BLaER1 (cell line): ENCODE results near the gene DNAJA3.
A peak's percentile ranks its signal among the peaks of the same experiment; 100 is the strongest.

Source experiments
- H3K27ac ChIP-seq: shearing (Covaris generic); formaldehyde crosslinking; 2 replicates; pipeline ENCODE4 v1.8.1; 2022
- H3K27me3 ChIP-seq: shearing (Covaris generic); formaldehyde crosslinking; 2 replicates; pipeline ENCODE4 v1.8.1; 2022
- H3K36me3 ChIP-seq: shearing (Covaris generic); formaldehyde crosslinking; 2 replicates; pipeline ENCODE4 v1.8.1; 2022
- H3K4me1 ChIP-seq: shearing (Covaris generic); formaldehyde crosslinking; 2 replicates; pipeline ENCODE4 v1.8.1; 2022
- H3K4me2 ChIP-seq: shearing (Covaris generic); formaldehyde crosslinking; 2 replicates; pipeline ENCODE4 v1.8.1; 2022
- H3K4me3 ChIP-seq: shearing (Covaris generic); formaldehyde crosslinking; 2 replicates; pipeline ENCODE4 v1.8.1; 2022
- H3K9ac ChIP-seq: shearing (Covaris generic); formaldehyde crosslinking; 2 replicates; pipeline ENCODE4 v1.8.1; 2022
- H3K9me3 ChIP-seq: shearing (Covaris generic); formaldehyde crosslinking; 2 replicates; pipeline ENCODE4 v1.8.1; 2022
- H4K20me1 ChIP-seq: shearing (Covaris generic); formaldehyde crosslinking; 2 replicates; pipeline ENCODE4 v1.8.1; 2022
- Cebpa-rat ChIP-seq: shearing (Covaris generic); IDR thresholded peaks from 2 replicates; pipeline ENCODE4 v1.8.1; 2022

Gene DNAJA3

GRCh38 chr16:4386951-4387565, 38.6 kb upstream of the DNAJA3 start:
- TF ChIP-seq Cebpa-rat, result no peak
- Histone ChIP-seq H3K4me2 (no peak overlapping the region), H3K9ac (no peak overlapping the region), H3K36me3 (peaks cover 84% of the 10 kb centered on the region), H3K4me1 (peaks cover 77% of the 10 kb centered on the region), H3K27ac (no peak overlapping the region), H3K27me3 (no peaks in the 10 kb centered on the region), H4K20me1 (peaks cover 89% of the 10 kb centered on the region), H3K4me3 (no peak overlapping the region), H3K9me3 (no peaks in the 10 kb centered on the region)

GRCh38 chr16:4387781-4388180, 37.9 kb upstream of the DNAJA3 start:
- H3K9ac ChIP-seq, result no peak overlapping the region
- peaks cover 82% of the 10 kb centered on the region for H3K36me3 ChIP-seq
- peaks cover 89% of the 10 kb centered on the region for H4K20me1 ChIP-seq
- no peak overlapping the region for H3K4me2 ChIP-seq
- H3K27me3 ChIP-seq, result no peaks in the 10 kb centered on the region
- no peak for TF ChIP-seq Cebpa-rat
- peaks cover 81% of the 10 kb centered on the region for H3K4me1 ChIP-seq
- no peak overlapping the region for H3K27ac ChIP-seq
- H3K4me3 ChIP-seq, result no peak overlapping the region
- no peaks in the 10 kb centered on the region for H3K9me3 ChIP-seq

- no peaks in the 10 kb centered on the region for H3K27me3 ChIP-seq
- no peak overlapping the region for H3K4me3 ChIP-seq
- H3K36me3 ChIP-seq, result peaks cover 84% of the 10 kb centered on the region
- peak overlapping the region; percentile 66; the same call in 1 of the 2 replicates for H3K27ac ChIP-seq
- H3K9ac ChIP-seq, result no peak overlapping the region
- no peak overlapping the region for H3K4me2 ChIP-seq
- H3K9me3 ChIP-seq, result no peaks in the 10 kb centered on the region
- TF ChIP-seq Cebpa-rat, result no peak
- peaks cover 81% of the 10 kb centered on the region for H3K4me1 ChIP-seq
- peaks cover 89% of the 10 kb centered on the region for H4K20me1 ChIP-seq
These were observed 37.2 kb upstream of the DNAJA3 start for GRCh38 chr16:4388271-4389021.

DNA sequence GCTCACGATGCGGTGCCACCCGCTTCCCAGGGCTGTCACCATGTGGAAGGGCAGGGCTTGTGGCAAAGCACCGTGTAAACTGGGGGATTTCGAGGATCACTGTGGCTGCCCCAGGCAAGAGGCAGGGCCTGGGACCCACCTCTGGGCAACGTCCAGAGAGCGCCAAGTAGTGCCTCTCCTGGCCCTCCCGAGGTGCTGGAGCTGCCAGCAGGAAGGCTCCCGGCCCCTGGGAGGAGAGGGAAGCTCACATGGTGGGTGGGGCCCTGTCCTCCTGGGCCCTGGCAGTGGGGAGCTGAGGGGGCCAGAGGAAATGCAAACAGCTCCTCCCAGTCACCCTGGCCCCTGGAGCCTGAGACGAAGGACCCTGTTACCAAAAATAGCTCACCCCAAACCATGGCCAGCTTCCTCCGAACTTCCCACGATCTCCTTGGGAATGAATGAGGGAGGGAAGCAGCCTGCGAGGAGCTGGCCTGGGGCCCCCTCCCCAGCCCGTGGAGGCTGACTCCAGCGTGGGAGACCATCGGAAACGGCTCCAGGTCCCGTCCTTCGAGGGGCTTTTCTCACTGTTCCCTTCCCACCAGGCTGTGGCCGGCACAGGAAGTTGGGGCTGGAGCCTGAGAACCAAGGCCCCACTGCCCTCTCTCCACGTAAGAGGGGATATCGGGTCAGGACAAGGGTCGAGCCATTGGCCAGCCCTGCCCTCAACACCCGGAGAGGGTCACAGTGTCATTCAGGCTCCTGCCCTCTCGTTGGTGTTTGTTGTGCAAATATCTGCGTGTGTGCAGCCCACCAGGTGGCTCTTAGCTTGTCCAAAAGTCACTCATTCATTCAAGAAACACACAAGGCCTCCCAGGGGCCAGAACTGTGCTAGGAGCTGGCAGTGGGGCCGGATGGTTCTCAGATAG, 36.4 kb upstream of the DNAJA3 start:
- Histone ChIP-seq H3K9ac (peak overlapping the region; percentile 50; the same call in 1 of the 2 replicates), H3K36me3 (peaks cover 89% of the 10 kb centered on the region), H3K27ac (peak overlapping the region; percentile 66; the same call in 1 of the 2 replicates), H3K4me1 (peaks cover 81% of the 10 kb centered on the region), H3K9me3 (no peaks in the 10 kb centered on the region), H3K4me2 (peak overlapping the region; percentile 26; the same call in 1 of the 2 replicates), H3K4me3 (no peak overlapping the region), H3K27me3 (no peaks in the 10 kb centered on the region), H4K20me1 (peaks cover 87% of the 10 kb centered on the region)
- TF ChIP-seq Cebpa-rat, result no peak

DNA sequence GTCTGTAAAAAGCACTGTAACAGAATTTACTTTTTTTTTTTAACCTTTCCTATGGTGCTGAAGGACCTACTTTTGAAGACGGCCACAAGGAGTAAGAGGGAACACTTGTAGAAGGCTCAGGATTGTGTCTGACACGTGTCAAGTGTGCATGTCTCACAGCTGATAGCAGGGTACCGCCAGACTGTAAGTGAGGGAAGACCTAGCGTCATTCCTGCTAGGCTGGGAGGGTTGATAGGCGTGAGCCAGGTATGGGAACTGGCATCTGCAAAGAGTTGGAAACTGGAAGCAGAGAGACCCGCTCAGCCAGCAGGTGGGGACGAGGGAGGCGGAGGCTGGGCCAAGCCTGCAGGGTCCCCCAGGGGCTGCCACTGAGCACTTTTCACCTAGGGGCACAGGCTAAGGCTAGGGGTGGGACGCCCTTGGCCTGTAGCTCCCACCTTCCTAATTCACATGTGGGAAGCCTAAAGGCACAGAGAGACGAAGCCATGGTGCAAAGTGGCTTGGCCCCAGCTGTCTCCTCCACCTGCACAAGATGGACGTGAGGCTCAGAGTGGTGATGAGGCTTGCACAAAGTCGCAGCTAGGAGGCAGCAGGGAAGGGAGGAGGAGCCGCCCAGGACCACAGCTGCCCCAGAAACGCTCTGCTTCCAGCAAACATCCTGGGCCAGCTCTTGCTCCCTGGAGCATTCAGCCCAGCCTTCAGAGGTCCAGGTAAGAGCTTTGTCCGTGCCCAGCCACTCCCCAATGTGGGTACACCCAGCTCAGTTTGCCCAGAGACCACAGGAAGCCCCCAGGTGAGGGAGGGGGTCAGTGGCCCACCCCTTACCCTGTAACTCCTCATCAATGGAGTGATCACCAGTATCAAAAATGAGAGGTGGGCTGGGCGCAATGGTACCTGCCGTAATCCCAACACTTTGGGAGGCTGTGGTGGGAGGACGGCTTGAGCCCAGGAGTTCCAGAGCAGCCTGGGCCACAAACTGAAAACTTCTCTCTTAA, 35.1 kb upstream of the DNAJA3 start:
- H3K9me3 ChIP-seq, result no peaks in the 10 kb centered on the region
- H3K27ac ChIP-seq, result no peak overlapping the region
- H3K4me1 ChIP-seq, result peaks cover 81% of the 10 kb centered on the region
- H3K4me2 ChIP-seq, result no peak overlapping the region
- H3K4me3 ChIP-seq, result no peak overlapping the region
- peaks cover 88% of the 10 kb centered on the region for H4K20me1 ChIP-seq
- H3K36me3 ChIP-seq, result peaks cover 93% of the 10 kb centered on the region
- no peaks in the 10 kb centered on the region for H3K27me3 ChIP-seq
- no peak overlapping the region for H3K9ac ChIP-seq
- no peak for TF ChIP-seq Cebpa-rat

DNA sequence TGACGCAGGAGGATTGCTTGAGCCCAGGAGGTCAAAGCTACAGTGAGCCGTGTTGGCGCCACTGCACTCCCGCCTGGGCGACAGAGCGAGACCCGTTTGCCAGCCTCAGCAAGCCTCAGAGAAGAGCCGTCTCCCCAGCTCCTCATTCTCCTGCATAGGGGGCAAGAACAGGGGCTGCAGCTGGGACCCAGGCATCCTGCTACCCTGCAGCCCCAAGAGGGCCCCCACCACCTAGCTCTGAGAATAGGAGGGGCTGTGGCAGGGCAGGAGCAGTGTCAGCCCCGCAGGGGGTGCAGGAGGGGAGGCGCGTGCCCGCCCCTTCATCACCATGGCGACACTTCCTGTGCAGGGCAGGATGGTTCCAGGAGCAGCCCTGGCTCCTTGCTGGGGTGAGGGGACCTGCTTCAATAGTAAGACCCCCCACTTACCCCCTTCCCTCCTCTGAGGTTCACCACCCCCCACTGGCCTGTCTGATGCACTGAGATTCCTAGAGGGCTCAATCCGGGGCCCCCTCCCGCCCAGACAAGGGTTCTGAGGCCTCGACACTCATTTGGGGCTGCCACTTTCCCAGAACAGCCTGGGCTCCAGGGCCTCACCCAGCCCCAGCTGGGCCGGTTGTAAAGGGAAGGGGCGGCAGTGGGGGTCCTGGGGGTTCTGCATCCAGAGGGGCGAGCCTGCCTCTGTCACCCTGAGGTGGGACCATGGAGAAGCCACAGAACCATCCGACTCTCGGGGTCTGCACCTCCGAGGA, 33.9 kb upstream of the DNAJA3 start:
- 0 out of 2 replicates have a peak overlapping the region, but pooled peaks have one; percentile 4 for H3K9ac ChIP-seq
- H3K4me3 ChIP-seq, result no peak overlapping the region
- peaks cover 85% of the 10 kb centered on the region for H4K20me1 ChIP-seq
- H3K36me3 ChIP-seq, result peaks cover 90% of the 10 kb centered on the region
- TF ChIP-seq Cebpa-rat, result no peak
- peak overlapping the region; percentile 69 for H3K4me2 ChIP-seq
- H3K27me3 ChIP-seq, result no peaks in the 10 kb centered on the region
- H3K9me3 ChIP-seq, result no peaks in the 10 kb centered on the region
- peaks cover 77% of the 10 kb centered on the region for H3K4me1 ChIP-seq
- H3K27ac ChIP-seq, result peak overlapping the region; percentile 14

GRCh38 chr16:4392382-4393239, 33.1 kb upstream of the DNAJA3 start:
- no peak overlapping the region for H3K4me3 ChIP-seq
- peak overlapping the region; percentile 69 for H3K4me2 ChIP-seq
- H3K9ac ChIP-seq, result 0 out of 2 replicates have a peak overlapping the region, but pooled peaks have one; percentile 4
- TF ChIP-seq Cebpa-rat, result no peak
- H3K27ac ChIP-seq, result peak overlapping the region; percentile 14
- peaks cover 86% of the 10 kb centered on the region for H4K20me1 ChIP-seq
- peaks cover 91% of the 10 kb centered on the region for H3K36me3 ChIP-seq
- H3K27me3 ChIP-seq, result no peaks in the 10 kb centered on the region
- H3K4me1 ChIP-seq, result peaks cover 76% of the 10 kb centered on the region
- H3K9me3 ChIP-seq, result no peaks in the 10 kb centered on the region
